Astrocyte of the spinal cord (primary cell): ENCODE data around the gene NUF2.

ENCODE experiments used
- DNase-seq: peaks from one replicate; pipeline ENCODE4 v3.0.0; 2011; ENCODE audit warnings: low read depth, low spot score
- H3K4me3 ChIP-seq: 2 replicates; pipeline ENCODE4 v1.5.1; 2011; ENCODE audit warnings: low read depth, mild to moderate bottlenecking, low read length, moderate library complexity
- CTCF ChIP-seq: IDR thresholded peaks from 2 replicates; pipeline ENCODE4 v1.5.1; 2012; ENCODE audit warnings: low read depth, mild to moderate bottlenecking, low read length, inconsistent platforms
- in situ Hi-C: cut with HindIII; loops from 2 replicates; pipeline ENCODE4 v1.10.0; 2017; ENCODE audit warnings: low sequenced_read_pairs

Gene NUF2

GRCh38 chr1:163397451-163398200, 75.9 kb downstream of the NUF2 start:
- TF ChIP-seq CTCF: no peak
- in situ Hi-C loops: no loop called here
- no peak for DNase-seq
- H3K4me3 ChIP-seq: no peak overlapping the region

- no peak overlapping the region for H3K4me3 ChIP-seq
- no peak for DNase-seq
- no peak for TF ChIP-seq CTCF
- in situ Hi-C loops: no loop called here
Observed at GRCh38 chr1:163399001-163399400, 77.2 kb downstream of the NUF2 start.

- in situ Hi-C loops: no loop called here
- no peak for TF ChIP-seq CTCF
- no peak for DNase-seq
- H3K4me3 ChIP-seq: no peak overlapping the region
Observed at GRCh38 chr1:163399976-163400601, 78.3 kb downstream of the NUF2 start.

GRCh38 chr1:163401211-163401610, 79.5 kb downstream of the NUF2 start:
- DNase-seq: no peak
- no peak overlapping the region for H3K4me3 ChIP-seq
- in situ Hi-C loops: no loop called here
- TF ChIP-seq CTCF: no peak
